GM18907 (cell line): ENCODE data around the gene PPARG.
"Not testable (repeated sequence)": the region's sequence is repeated elsewhere in the genome, so short reads cannot be mapped to it uniquely, and the experiment has no call there.

ENCODE experiments used
- ATAC-seq: cut with Tn5 transposase; IDR thresholded peaks from one replicate; pipeline ENCODE4 v1.9.1; 2021; ENCODE audit warnings: mild to moderate bottlenecking, moderate library complexity; ENCODE audit not compliant: unreplicated experiment

The PPARG gene

GRCh38 chr3:12372741-12373280, 83.9 kb downstream of the PPARG start:
- ATAC-seq, result no peak

- no peak for ATAC-seq
Measured at GRCh38 chr3:12375572-12375971, 86.7 kb downstream of the PPARG start.

GRCh38 chr3:12379640-12380429, 91.0 kb downstream of the PPARG start:
- no peak for ATAC-seq

GRCh38 chr3:12380461-12380860, 91.6 kb downstream of the PPARG start:
- ATAC-seq, result no peak

- ATAC-seq, result no peak
Measured at GRCh38 chr3:12381199-12381598, 92.3 kb downstream of the PPARG start.

- ATAC-seq, result no peak
Measured at GRCh38 chr3:12383218-12383617, 94.3 kb downstream of the PPARG start.

- no peak for ATAC-seq
Measured at GRCh38 chr3:12384451-12385233, 95.8 kb downstream of the PPARG start.

- ATAC-seq, result not testable (repeated sequence)
Measured at GRCh38 chr3:12386514-12387291, 97.8 kb downstream of the PPARG start.

GRCh38 chr3:12388185-12388584, 99.3 kb downstream of the PPARG start:
- ATAC-seq, result no peak

- ATAC-seq, result no peak
Measured at GRCh38 chr3:12392101-12392878, 103.4 kb downstream of the PPARG start.

GRCh38 chr3:12393894-12394293, 105.0 kb downstream of the PPARG start:
- ATAC-seq, result no peak

- ATAC-seq, result peak; percentile 19
Measured at GRCh38 chr3:12394569-12395271, 105.8 kb downstream of the PPARG start.

- ATAC-seq, result peak; percentile 96
Measured at GRCh38 chr3:12395349-12396012, 106.6 kb downstream of the PPARG start.

- ATAC-seq, result no peak
Measured at GRCh38 chr3:12396471-12396870, 107.6 kb downstream of the PPARG start.

GRCh38 chr3:12399226-12399625, 110.4 kb downstream of the PPARG start:
- no peak for ATAC-seq

GRCh38 chr3:12400616-12401194, 111.8 kb downstream of the PPARG start:
- ATAC-seq, result no peak

- no peak for ATAC-seq
Measured at GRCh38 chr3:12401208-12401607, 112.3 kb downstream of the PPARG start.

GRCh38 chr3:12405432-12406272, 116.8 kb downstream of the PPARG start:
- ATAC-seq, result no peak
